ENCODE data around the gene G6PD. TPM values are rescaled to one million over a fixed set of nuclear protein-coding genes. Genes with fewer than 3 reads are reported as not detected.
"Not testable (repeated sequence)": the region's sequence is repeated elsewhere in the genome, so short reads cannot be mapped to it uniquely, and the experiment has no call there.

Gene G6PD
- total RNA-seq, 1 experiment from 2014 or later, result 19.1 TPM

GRCh38 chrX:154542723-154543424 lies 3.8 kb downstream of the G6PD start:
- DNase-seq (ENCODE audit: low read depth), result no peak

- peak; percentile 87 for DNase-seq (ENCODE audit: low read depth)
Measured at GRCh38 chrX:154541896-154542722, 4.5 kb downstream of the G6PD start.

- no peak for DNase-seq (ENCODE audit: low read depth)
Measured at GRCh38 chrX:154541589-154541895, 5.1 kb downstream of the G6PD start.

- DNase-seq (ENCODE audit: low read depth), result peak; percentile 56
Measured at GRCh38 chrX:154540897-154541535, 5.6 kb downstream of the G6PD start.

GRCh38 chrX:154540365-154540764 lies 6.3 kb downstream of the G6PD start:
- not testable (repeated sequence) for DNase-seq (ENCODE audit: low read depth)

GRCh38 chrX:154539077-154539476 lies 7.6 kb downstream of the G6PD start:
- no peak for DNase-seq (ENCODE audit: low read depth)

GRCh38 chrX:154535892-154536291 lies 10.8 kb downstream of the G6PD start:
- no peak for DNase-seq (ENCODE audit: low read depth)

GRCh38 chrX:154534526-154535322 lies 11.9 kb downstream of the G6PD start:
- DNase-seq (ENCODE audit: low read depth), result peak; percentile 80

- DNase-seq (ENCODE audit: low read depth), result no peak
Measured at GRCh38 chrX:154532690-154533089, 14.0 kb downstream of the G6PD start.

GRCh38 chrX:154531626-154532025 lies 15.0 kb downstream of the G6PD start:
- no peak for DNase-seq (ENCODE audit: low read depth)

GRCh38 chrX:154530286-154530685 lies 16.4 kb downstream of the G6PD start:
- DNase-seq (ENCODE audit: low read depth), result no peak

GRCh38 chrX:154529206-154529612 lies 17.4 kb downstream of the G6PD start:
- no peak for DNase-seq (ENCODE audit: low read depth)

- peak; percentile 54 for DNase-seq (ENCODE audit: low read depth)
Measured at GRCh38 chrX:154526901-154527675, 19.6 kb downstream of the G6PD start.

- DNase-seq (ENCODE audit: low read depth), result no peak
Measured at GRCh38 chrX:154525606-154526490, 20.8 kb downstream of the G6PD start.

- no peak for DNase-seq (ENCODE audit: low read depth)
Measured at GRCh38 chrX:154519389-154519788, 27.3 kb downstream of the G6PD start.

GRCh38 chrX:154517101-154517781 lies 29.4 kb downstream of the G6PD start:
- no peak for DNase-seq (ENCODE audit: low read depth)

GRCh38 chrX:154516656-154517100 lies 30.0 kb downstream of the G6PD start:
- no peak for DNase-seq (ENCODE audit: low read depth)

- DNase-seq (ENCODE audit: low read depth), result peak; percentile 90
Measured at GRCh38 chrX:154515966-154516655, 30.5 kb downstream of the G6PD start, which contains the start of gene FAM3A. Gene FAM3A (minus strand): TSS chrX:154516232. CDS start chrX:154515772, 460 bp downstream.

Data from Daoy (cell line).